Measurements from ENCODE around the gene PIGP. TPM values are rescaled to one million over a fixed set of nuclear protein-coding genes. Genes with fewer than 3 reads are reported as not detected.

Gene PIGP
- total and polyA plus RNA-seq, 9 of the 15 experiments (the other 6 are each of a cell fraction or from before 2014, with no cell fraction given) = 18.3 to 122 (median 35.6) TPM

DNA sequence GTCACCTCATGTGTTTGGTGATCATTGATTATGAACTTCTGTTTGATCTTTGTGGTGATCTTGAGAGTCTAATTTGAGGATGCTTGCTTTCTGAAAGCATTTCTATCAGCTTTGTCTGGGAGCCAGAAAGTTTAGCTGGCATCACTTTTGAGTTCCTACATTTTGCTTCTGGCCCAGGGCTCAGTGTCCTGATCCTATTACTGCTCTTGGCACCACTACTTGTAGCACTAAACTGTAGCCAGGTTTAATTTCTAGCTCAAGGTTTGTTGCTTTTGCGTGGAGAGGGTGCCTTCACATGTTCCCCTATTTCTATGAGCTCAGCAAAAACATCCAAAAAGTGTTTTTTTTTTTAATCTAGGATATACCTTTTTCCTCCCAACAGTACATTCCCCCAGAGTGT is 9.5 kb upstream of the PIGP start:
- BruUV-seq (replicated peaks) = no TSS peak
- peaks cover 4% of the 10 kb centered on the region; the same call in 1 of the 3 replicates for H3K36me3 ChIP-seq (ENCODE audit: control insufficient read depth, insufficient read depth, low read length)
- no peaks in the 10 kb centered on the region for H3K9me3 ChIP-seq (replicated peaks; ENCODE audit: control insufficient read depth, insufficient read depth, low read depth, low read length)
- ChIA-PET POLR2A (interaction anchor here (0.6 to 1.8 kb wide), 6 partner anchors 13 to 416 kb away, joined by 3 to 5 read pairs (median 3); no protein-coding TSS in a partner anchor), CTCF (ENCODE audit: low intra/inter-chr PET ratio) (interaction anchor here (1.5 kb wide), 1 partner anchor 106 kb away, joined by 5 read pairs; no protein-coding TSS in a partner anchor)
- H3K27ac ChIP-seq (ENCODE audit: extremely low read depth, low read depth, low read length) = no peak overlapping the region
- no peaks in the 10 kb centered on the region for H3K27me3 ChIP-seq (ENCODE audit: control insufficient read depth in 2 of 2, insufficient read depth in 2 of 2, low read length in 2 of 2)
- TF ChIP-seq ARHGAP35 (IDR thresholded peaks at IDR 0.05; ENCODE audit: partially characterized antibody) (no peak), MED1 (CRISPR knock-in tag; IDR thresholded peaks at IDR 0.05; ENCODE audit: borderline replicate concordance) (no peak), ZNF316 (IDR thresholded peaks at IDR 0.05) (0 out of 2 replicates have a peak, but pooled peaks have one; percentile 11), PYGO2 (tag; IDR thresholded peaks at IDR 0.05) (no peak)
- DNase-seq (ENCODE audit: extremely low read depth in 1 of 4, low spot score in 3 of 4) (no peak), ATAC-seq (no peak), FAIRE-seq (no peak)
- H4K20me1 ChIP-seq (replicated peaks; ENCODE audit: control insufficient read depth, insufficient read depth, low read length) = peaks cover 19% of the 10 kb centered on the region
- no peak overlapping the region for H2AFZ ChIP-seq (ENCODE audit: low read depth, low read length)
- no peak overlapping the region for H3K9ac ChIP-seq (ENCODE audit: insufficient read depth in 1 of 2, low read depth in 2 of 2, low read length in 2 of 2)
- no peak overlapping the region for H3K4me2 ChIP-seq (ENCODE audit: insufficient read depth, low read length)
- H3K4me1 ChIP-seq (replicated peaks in 1 of 2; ENCODE audit: control insufficient read depth in 2 of 2, insufficient read depth in 2 of 2, low read length in 2 of 2) = peaks cover 7 to 30% of the 10 kb centered on the region in 2 experiments; a peak in 4 of 5 replicates
- H3K79me2 ChIP-seq (ENCODE audit: control insufficient read depth, insufficient read depth, low read length) = peaks cover 93% of the 10 kb centered on the region
- H3K9me1 ChIP-seq (ENCODE audit: control insufficient read depth, insufficient read depth, low read length) = peaks cover 4% of the 10 kb centered on the region
- 100% methylated on average over 1 of the region's 1 CpG for WGBS (ENCODE audit: insufficient coverage, low coverage, missing lambda C conversion rate)
- intact Hi-C loops (cut with micrococcal nuclease) (loop anchor here (10.0 kb wide), 1 partner anchor 292 kb away; no protein-coding TSS in a partner anchor), in situ Hi-C loops (cut with MboI) (loop anchor here (10.0 kb wide), 1 partner anchor 108 kb away; no protein-coding TSS in a partner anchor)
- no peak overlapping the region for H3K4me3 ChIP-seq

GRCh38 chr21:37079211-37079824 is 6.4 kb upstream of the PIGP start:
- intact Hi-C loops (cut with micrococcal nuclease) (loop anchor here (2.0 to 5.0 kb wide), 2 partner anchors 62 to 103 kb away; no protein-coding TSS in a partner anchor), in situ Hi-C loops (cut with MboI) (no loop called here)
- no peaks in the 10 kb centered on the region for H3K27me3 ChIP-seq (ENCODE audit: control insufficient read depth in 2 of 2, insufficient read depth in 2 of 2, low read length in 2 of 2)
- H3K9ac ChIP-seq (ENCODE audit: insufficient read depth in 1 of 2, low read depth in 2 of 2, low read length in 2 of 2) = no peak overlapping the region
- H2AFZ ChIP-seq (ENCODE audit: low read depth, low read length) = no peak overlapping the region
- DNase-seq (ENCODE audit: extremely low read depth in 1 of 4, low spot score in 3 of 4) (peak in 1 of 4 experiments; percentile 55), FAIRE-seq (no peak), ATAC-seq (peak; percentile 82)
- BruUV-seq (replicated peaks) = no TSS peak
- peak overlapping the region; percentile 33; the same call in 1 of the 3 replicates for H3K27ac ChIP-seq (ENCODE audit: extremely low read depth, low read depth, low read length)
- ChIA-PET POLR2A (interaction anchor here (1.0 kb wide), 1 partner anchor 8 kb away, joined by 3 read pairs; no protein-coding TSS in a partner anchor), CTCF (ENCODE audit: low intra/inter-chr PET ratio) (interaction anchor here (1.1 to 1.8 kb wide), 2 partner anchors 69 to 103 kb away, joined by 3 to 12 read pairs; no protein-coding TSS in a partner anchor)
- peaks cover 2% of the 10 kb centered on the region; the same call in 1 of the 3 replicates for H3K36me3 ChIP-seq (ENCODE audit: control insufficient read depth, insufficient read depth, low read length)
- H3K4me1 ChIP-seq (replicated peaks in 1 of 2; ENCODE audit: control insufficient read depth in 2 of 2, insufficient read depth in 2 of 2, low read length in 2 of 2) = peaks cover 0 to 13% of the 10 kb centered on the region in 2 experiments; a peak in 3 of 5 replicates
- peaks cover 95% of the 10 kb centered on the region for H3K79me2 ChIP-seq (ENCODE audit: control insufficient read depth, insufficient read depth, low read length)
- peaks cover 6% of the 10 kb centered on the region for H4K20me1 ChIP-seq (replicated peaks; ENCODE audit: control insufficient read depth, insufficient read depth, low read length)
- no peaks in the 10 kb centered on the region for H3K9me1 ChIP-seq (ENCODE audit: control insufficient read depth, insufficient read depth, low read length)
- H3K9me3 ChIP-seq (replicated peaks; ENCODE audit: control insufficient read depth, insufficient read depth, low read depth, low read length) = no peaks in the 10 kb centered on the region
- no peak overlapping the region for H3K4me2 ChIP-seq (ENCODE audit: insufficient read depth, low read length)
- no peak overlapping the region for H3K4me3 ChIP-seq
- 51% methylated on average over 6 of the region's 6 CpGs for WGBS (ENCODE audit: insufficient coverage, low coverage, missing lambda C conversion rate)
- TF ChIP-seq ARNT (IDR thresholded peaks at IDR 0.05) (0 out of 4 replicates have a peak, but pooled peaks of 1 of the 2 experiments have one; percentile 25), ZNF76 (CRISPR knock-in tag; IDR thresholded peaks at IDR 0.05; ENCODE audit: borderline replicate concordance) (no peak), RFX5 (IDR thresholded peaks at IDR 0.05; ENCODE audit: low read depth, low read length) (no peak), U2AF1 (optimal IDR thresholded peaks at IDR 0.05; ENCODE audit: low read depth, low read length) (no peak), ZNF316 (IDR thresholded peaks at IDR 0.05) (peak; percentile 40; the same call in 1 of the 2 replicates)
- TF ChIP-seq, protein P1, sequence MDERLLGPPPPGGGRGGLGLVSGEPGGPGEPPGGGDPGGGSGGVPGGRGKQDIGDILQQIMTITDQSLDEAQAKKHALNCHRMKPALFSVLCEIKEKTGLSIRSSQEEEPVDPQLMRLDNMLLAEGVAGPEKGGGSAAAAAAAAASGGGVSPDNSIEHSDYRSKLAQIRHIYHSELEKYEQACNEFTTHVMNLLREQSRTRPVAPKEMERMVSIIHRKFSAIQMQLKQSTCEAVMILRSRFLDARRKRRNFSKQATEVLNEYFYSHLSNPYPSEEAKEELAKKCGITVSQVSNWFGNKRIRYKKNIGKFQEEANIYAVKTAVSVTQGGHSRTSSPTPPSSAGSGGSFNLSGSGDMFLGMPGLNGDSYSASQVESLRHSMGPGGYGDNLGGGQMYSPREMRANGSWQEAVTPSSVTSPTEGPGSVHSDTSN (CRISPR knock-in tag; IDR thresholded peaks at IDR 0.05; ENCODE audit: low read depth) = no peak
- TF ChIP-seq, protein P1 (tag; conservative IDR thresholded peaks at IDR 0.05; ENCODE audit: low read depth) = 0 out of 2 replicates have a peak, but pooled peaks have one; percentile 5
- TF ChIP-seq, protein P2, sequence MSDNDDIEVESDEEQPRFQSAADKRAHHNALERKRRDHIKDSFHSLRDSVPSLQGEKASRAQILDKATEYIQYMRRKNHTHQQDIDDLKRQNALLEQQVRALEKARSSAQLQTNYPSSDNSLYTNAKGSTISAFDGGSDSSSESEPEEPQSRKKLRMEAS (CRISPR knock-in tag; IDR thresholded peaks at IDR 0.05) = no peak

Data from K562 (cell line).